Measurements from ENCODE around the gene ALDH16A1.

ALDH16A1 gene

DNA sequence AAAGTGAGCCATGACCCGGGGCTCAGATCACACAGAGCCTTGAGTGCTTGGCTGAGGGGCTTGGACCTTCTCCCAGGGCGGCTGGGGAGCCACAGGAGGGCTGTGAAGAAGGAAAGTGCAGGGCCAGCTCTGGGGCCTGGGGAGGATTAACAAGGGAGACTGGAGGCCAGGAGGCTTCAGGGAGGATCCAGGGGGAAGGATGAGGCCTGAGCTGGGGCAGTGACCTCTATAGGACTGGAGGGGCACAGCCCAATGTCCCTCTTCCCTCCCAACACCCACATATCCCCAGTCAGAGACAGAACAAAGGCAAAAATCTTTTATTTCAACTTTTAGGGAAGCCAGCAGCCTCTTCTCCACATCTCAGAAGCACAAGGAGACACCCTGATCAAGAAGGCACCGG lies 7.0 kb upstream of the ALDH16A1 start:
- no peak for DNase-seq (ENCODE audit: low read depth in 2 of 2)
- TF ChIP-seq, protein P1, sequence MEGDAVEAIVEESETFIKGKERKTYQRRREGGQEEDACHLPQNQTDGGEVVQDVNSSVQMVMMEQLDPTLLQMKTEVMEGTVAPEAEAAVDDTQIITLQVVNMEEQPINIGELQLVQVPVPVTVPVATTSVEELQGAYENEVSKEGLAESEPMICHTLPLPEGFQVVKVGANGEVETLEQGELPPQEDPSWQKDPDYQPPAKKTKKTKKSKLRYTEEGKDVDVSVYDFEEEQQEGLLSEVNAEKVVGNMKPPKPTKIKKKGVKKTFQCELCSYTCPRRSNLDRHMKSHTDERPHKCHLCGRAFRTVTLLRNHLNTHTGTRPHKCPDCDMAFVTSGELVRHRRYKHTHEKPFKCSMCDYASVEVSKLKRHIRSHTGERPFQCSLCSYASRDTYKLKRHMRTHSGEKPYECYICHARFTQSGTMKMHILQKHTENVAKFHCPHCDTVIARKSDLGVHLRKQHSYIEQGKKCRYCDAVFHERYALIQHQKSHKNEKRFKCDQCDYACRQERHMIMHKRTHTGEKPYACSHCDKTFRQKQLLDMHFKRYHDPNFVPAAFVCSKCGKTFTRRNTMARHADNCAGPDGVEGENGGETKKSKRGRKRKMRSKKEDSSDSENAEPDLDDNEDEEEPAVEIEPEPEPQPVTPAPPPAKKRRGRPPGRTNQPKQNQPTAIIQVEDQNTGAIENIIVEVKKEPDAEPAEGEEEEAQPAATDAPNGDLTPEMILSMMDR (IDR thresholded peaks at IDR 0.05; ENCODE audit: low read depth, low read length), result no peak
- H3K4me3 ChIP-seq (replicated peaks in 1 of 2; ENCODE audit: low read depth in 2 of 2, low read length in 2 of 2), result no peak overlapping the region

DNA sequence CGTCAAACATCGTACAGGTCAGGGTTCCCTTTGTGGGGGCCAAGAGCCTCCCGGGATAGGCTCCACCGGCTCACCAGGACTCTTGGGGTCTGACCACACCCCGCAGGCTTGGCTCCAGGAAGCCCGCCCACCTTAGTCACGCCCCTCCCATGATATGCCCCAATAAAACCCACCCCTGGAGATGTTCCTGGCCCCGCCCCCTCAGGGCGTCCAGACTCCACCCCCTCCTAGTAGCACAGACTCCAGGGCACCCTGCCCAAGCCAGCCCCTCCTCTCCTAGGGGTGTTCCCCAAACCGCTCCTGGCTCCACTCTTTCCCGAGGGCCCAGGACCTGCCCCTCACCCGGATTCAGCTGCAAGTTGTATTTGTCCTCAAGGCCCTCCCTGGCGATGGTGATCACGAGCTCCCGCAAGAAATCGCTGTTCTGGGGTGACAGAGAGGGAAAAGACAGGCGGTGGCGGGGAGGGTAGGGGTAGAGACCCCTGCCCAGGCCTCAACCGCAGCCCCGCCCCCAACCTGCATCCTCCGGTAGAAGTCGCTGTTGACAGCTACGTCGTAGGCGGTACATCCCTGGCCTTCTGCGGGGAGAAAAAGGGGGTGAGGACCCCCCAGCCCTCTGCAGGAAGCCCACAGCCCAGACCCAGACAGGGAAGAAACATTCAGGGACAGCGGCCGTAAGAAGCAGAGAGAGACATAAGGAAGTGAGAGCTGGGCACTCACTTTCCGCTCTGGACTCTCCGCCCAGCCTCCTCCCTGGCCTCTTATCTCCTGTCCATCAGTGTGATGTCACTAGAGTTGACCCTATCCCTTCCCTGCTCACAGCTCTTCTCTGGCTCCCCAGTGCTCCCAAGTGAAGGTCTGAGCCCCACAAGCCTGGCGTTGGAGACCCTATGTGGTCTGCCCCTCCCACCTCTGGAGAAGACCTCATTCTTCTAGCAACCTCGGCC lies 5.3 kb upstream of the ALDH16A1 start:
- peak in 1 of 2 donors; percentile 41 for DNase-seq (ENCODE audit: low read depth in 2 of 2)
- TF ChIP-seq, protein P1 (IDR thresholded peaks at IDR 0.05; ENCODE audit: low read depth, low read length), result no peak
- H3K4me3 ChIP-seq (replicated peaks in 1 of 2; ENCODE audit: low read depth in 2 of 2, low read length in 2 of 2), result no peak overlapping the region

DNA sequence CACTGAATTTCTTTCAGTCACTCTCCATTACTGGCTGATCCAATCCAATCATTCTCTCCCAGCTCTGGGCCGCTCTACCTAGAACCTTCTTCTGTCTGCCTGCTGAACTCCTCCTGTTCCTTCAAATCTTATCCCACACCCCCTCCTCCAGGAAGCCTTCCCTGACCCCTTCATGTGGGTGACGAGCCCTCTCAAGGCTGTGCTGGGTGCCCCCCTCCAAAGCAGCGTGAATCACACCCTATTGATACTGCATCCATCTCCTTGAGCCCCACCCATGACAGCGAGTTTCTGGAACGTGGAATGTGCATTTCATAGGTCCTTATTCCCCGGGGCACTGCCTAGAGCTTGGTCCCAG lies 4.6 kb upstream of the ALDH16A1 start:
- TF ChIP-seq, protein P1 (IDR thresholded peaks at IDR 0.05; ENCODE audit: low read depth, low read length), result no peak
- H3K4me3 ChIP-seq (replicated peaks in 1 of 2; ENCODE audit: low read depth in 2 of 2, low read length in 2 of 2), result no peak overlapping the region
- no peak for DNase-seq (ENCODE audit: low read depth in 2 of 2)

DNA sequence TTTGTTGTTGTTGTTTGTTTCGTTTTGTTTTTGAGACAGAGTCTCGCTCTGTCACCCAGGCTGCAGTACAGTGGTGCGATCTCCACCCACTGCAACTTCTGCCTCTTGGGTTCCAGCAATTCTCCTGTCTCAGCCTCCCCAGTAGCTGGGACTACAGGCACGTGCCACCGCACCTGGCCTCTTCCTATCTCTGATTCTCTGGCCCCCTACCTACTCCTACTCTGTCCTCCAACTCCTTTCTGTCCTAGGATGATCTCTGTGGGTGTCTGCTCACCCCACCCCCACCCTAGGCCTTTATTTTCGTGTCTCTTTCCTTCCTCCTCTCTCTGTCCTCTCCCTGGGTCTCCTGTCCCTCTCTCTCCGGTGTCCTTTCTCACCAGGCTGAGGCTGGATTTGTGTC lies 2.6 kb upstream of the ALDH16A1 start:
- no peak for DNase-seq (ENCODE audit: low read depth in 2 of 2)
- peak overlapping the region in 1 of 2 donors; percentile 90 for H3K4me3 ChIP-seq (replicated peaks in 1 of 2; ENCODE audit: low read depth in 2 of 2, low read length in 2 of 2)
- TF ChIP-seq, protein P1 (IDR thresholded peaks at IDR 0.05; ENCODE audit: low read depth, low read length), result no peak

DNA sequence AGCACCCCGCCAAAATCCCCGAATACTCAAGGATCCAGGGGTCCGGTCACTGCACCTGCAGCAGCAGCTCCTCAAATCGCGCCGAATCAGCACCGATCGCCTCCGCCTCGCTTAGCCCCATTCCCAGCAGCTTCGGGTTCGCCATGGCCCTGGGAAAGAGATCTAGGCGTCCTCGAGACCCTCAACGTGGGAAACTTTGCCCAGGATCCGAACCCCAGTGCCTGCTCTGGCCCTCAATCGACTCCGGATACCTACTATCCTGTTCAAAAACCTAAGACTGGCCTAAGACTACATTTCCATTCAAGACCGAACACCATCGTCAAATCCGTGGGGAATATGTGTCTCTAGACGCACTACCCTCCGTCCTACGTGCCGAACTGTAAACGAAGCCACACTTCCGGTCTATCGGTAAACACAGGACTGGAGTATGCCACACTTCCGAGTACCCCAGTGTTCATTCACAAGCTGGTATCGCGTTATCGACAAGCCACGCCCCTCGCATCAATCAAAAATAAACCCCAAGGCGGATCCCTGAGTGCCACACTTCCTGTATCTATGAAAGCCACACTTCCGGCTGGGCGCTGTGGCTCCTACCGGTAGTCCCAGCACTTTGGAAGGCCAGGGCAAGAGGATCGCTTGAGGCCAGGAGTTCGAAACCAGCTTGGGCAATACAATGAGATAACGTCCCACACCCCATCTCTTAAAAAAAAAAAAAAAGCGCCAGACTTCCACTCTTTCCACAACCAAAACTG lies 1.4 kb upstream of the ALDH16A1 start, which contains the start of gene PIH1D1:
Gene PIH1D1 (minus strand): TSS at position 385 of the 752 bp plus-strand sequence. CDS start 240 bp downstream, at position 145.
- H3K4me3 ChIP-seq (replicated peaks in 1 of 2; ENCODE audit: low read depth in 2 of 2, low read length in 2 of 2), result peak within 1 kb of the TSS; percentile 76 to 90
- TF ChIP-seq, protein P1 (IDR thresholded peaks at IDR 0.05; ENCODE audit: low read depth, low read length), result peak; percentile 38
- DNase-seq (ENCODE audit: low read depth in 2 of 2), result peak; percentile 99 to 100

DNA sequence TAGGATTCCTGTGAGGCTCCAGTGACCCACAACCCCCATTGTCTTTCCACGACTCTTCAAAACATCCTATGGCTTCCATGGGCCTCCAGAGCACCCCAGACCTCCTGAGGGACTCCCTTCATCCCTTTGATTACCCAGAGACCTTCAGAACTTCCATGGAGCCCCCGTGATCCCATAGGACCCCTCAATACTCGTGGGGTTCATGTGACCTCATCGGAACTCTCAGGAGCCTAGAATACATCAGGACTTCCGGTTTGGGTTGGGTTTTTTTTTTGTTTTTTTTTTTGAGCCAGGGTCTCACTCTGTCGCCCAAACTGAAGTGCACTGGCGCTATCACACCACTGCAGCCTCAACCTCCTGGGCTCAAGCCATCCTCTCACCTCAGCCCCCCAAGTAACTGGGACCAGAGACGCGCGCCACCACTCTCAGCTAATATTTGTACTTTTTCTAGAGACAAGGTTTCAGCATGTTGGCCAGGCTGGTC lies 774 bp downstream of the ALDH16A1 start:
- no peak for DNase-seq (ENCODE audit: low read depth in 2 of 2)
- TF ChIP-seq, protein P1 (IDR thresholded peaks at IDR 0.05; ENCODE audit: low read depth, low read length), result no peak
- H3K4me3 ChIP-seq (replicated peaks in 1 of 2; ENCODE audit: low read depth in 2 of 2, low read length in 2 of 2), result peak overlapping the region; percentile 68 to 80
